GM19023 (cell line): ENCODE measurements around the gene HNRNPA0.
A peak's percentile ranks its signal among the peaks of the same experiment; 100 is the strongest.

ENCODE experiments used
- ATAC-seq: cut with Tn5 transposase; IDR thresholded peaks from one replicate; pipeline ENCODE4 v1.9.1; 2021; ENCODE audit warnings: mild to moderate bottlenecking, moderate library complexity; ENCODE audit not compliant: unreplicated experiment

The HNRNPA0 gene

GRCh38 chr5:137754961-137755762, 999 bp upstream of the HNRNPA0 start:
- ATAC-seq: peak; percentile 24

GRCh38 chr5:137753691-137754187, 424 bp downstream of the HNRNPA0 start:
- ATAC-seq: peak; percentile 16

- no peak for ATAC-seq
These were observed 1.1 kb downstream of the HNRNPA0 start for GRCh38 chr5:137752905-137753690.

- ATAC-seq: no peak
These were observed 2.2 kb downstream of the HNRNPA0 start for GRCh38 chr5:137751869-137752491.

GRCh38 chr5:137750436-137750835, 3.7 kb downstream of the HNRNPA0 start:
- no peak for ATAC-seq

GRCh38 chr5:137747848-137748247, 6.3 kb downstream of the HNRNPA0 start:
- ATAC-seq: no peak

GRCh38 chr5:137743031-137743640, 11.0 kb downstream of the HNRNPA0 start:
- ATAC-seq: peak; percentile 68

- ATAC-seq: no peak
These were observed 12.4 kb downstream of the HNRNPA0 start for GRCh38 chr5:137741718-137742117.

GRCh38 chr5:137739737-137740136, 14.4 kb downstream of the HNRNPA0 start:
- no peak for ATAC-seq

- no peak for ATAC-seq
These were observed 15.2 kb downstream of the HNRNPA0 start for GRCh38 chr5:137738947-137739346.

GRCh38 chr5:137737349-137738131, 16.6 kb downstream of the HNRNPA0 start:
- ATAC-seq: no peak

- no peak for ATAC-seq
These were observed 17.7 kb downstream of the HNRNPA0 start for GRCh38 chr5:137736496-137736895.

GRCh38 chr5:137735555-137736284, 18.4 kb downstream of the HNRNPA0 start, which contains the start of gene KLHL3:
Gene KLHL3 (minus strand): TSS chr5:137736089. CDS start chr5:137735646, 443 bp downstream.
- ATAC-seq: peak; percentile 60

- peak; percentile 7 for ATAC-seq
These were observed 19.1 kb downstream of the HNRNPA0 start for GRCh38 chr5:137734962-137735554.

- ATAC-seq: no peak
These were observed 19.8 kb downstream of the HNRNPA0 start for GRCh38 chr5:137734331-137734730.

GRCh38 chr5:137733922-137734321, 20.2 kb downstream of the HNRNPA0 start:
- ATAC-seq: no peak

GRCh38 chr5:137733006-137733405, 21.2 kb downstream of the HNRNPA0 start:
- ATAC-seq: no peak

- no peak for ATAC-seq
These were observed 23.0 kb downstream of the HNRNPA0 start for GRCh38 chr5:137731176-137731575.

GRCh38 chr5:137730336-137730735, 23.8 kb downstream of the HNRNPA0 start:
- ATAC-seq: no peak
